Renal cortical epithelial cell (primary cell): ENCODE data around the gene UBA52. TPM values are rescaled to one million over a fixed set of nuclear protein-coding genes. Genes with fewer than 3 reads are reported as not detected.
"Not testable (repeated sequence)": the region's sequence is repeated elsewhere in the genome, so short reads cannot be mapped to it uniquely, and the experiment has no call there.

Experiments used
- DNase-seq: peaks from one replicate; pipeline ENCODE4 v3.0.0-alpha.2; 2011; ENCODE audit warnings: low read depth
- total RNA-seq: library from RNA; depleted of rRNA; stranded (reverse); fragments of >200 nt; gene quantifications from 2 replicates; pipeline ENCODE4 v1.2.3, GENCODE V29; 2014

UBA52 gene
- total RNA-seq, 1 donor from 2014 or later = 485 TPM

DNA sequence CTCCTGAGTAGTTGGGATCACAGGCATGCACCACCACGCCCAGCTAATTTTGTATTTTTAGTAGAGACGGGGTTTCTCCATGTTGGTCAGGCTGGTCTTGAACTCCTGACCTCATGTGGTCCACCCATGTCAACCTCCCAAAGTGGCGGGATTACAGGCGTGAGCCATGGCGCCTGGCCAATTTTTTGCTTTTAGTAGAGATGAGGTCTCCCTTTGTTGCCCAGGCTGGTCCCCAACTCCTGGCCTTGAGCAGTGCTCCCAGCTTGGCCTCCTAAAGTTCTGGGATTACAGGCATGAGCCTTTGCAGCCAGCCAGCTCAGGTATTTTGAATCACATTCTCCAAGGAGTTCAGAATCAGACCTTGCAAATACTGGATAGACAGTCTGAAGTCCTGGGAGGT is 21.1 kb downstream of the UBA52 start:
- DNase-seq = not testable (repeated sequence)

DNA sequence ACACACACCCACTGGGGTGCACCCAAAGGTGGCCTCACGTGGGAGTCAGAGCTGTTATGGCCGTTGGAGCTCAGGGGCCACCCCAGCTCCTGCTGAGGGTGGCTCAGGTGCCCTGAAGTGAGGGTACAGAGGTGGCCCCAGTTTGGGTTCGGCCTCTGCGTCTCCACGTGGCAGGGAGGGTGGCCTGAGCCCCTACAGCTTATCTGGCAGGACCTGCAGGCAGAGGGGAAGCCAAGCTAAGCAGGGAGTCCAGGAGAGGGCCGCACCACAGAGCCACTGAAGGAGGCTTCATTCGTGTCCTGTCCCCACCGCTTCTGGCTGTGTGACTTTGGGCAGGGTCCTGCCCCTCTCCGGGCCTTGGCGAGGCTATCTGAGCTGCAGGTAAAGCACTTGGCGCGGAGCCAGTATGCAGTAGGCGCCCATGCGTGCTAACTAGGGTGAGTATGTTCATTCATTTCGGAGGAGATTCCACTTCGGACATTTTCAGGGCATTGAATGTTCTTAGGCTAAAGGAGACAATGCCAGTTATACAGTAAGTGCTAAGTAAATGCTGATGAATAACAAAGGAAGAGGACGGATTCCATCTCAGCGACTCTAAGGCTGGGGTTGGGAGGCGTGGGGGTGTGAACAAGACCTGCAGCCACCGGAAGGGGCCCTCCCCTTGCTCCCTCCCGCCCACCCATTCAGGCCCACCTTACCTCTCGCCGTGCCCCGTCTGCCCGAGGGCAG is 21.9 kb downstream of the UBA52 start:
- DNase-seq = no peak

DNA sequence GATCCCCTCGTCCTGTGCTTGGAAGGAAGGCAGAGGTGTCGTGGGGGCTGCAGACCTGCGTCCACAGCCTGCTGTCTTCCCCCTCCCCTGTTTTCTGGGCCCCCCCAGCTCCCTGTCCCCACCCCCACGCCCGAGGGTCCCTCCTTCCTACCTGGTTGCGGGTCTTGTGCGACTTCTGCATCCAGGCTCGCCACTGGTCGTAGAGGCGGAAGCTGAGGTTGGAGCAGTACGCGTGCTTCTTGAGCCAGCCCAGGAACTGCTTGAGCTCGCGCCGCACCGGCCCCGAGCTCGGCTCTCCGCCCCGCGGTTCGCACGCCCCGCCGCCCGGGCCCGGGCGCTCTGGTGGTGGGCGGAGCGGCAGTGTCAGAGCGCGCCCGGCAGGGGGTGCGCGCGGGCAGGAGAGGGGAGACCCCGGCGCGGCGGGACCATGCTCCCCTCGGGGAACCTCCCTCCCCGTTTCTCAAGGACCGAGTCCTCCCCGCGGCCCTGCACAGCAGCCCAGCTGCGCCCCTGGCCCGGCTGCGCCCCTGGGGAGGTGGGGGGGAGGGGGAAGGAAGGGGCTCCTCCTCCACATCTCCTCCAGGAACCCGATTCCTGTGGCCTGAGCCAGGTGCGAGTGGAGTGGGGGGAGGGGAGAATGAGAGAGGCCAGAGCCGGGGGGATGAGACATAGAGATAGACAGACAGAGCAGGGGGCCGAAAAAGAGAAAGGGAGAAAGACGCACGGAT is 22.6 kb downstream of the UBA52 start:
- DNase-seq = peak; percentile 48

DNA sequence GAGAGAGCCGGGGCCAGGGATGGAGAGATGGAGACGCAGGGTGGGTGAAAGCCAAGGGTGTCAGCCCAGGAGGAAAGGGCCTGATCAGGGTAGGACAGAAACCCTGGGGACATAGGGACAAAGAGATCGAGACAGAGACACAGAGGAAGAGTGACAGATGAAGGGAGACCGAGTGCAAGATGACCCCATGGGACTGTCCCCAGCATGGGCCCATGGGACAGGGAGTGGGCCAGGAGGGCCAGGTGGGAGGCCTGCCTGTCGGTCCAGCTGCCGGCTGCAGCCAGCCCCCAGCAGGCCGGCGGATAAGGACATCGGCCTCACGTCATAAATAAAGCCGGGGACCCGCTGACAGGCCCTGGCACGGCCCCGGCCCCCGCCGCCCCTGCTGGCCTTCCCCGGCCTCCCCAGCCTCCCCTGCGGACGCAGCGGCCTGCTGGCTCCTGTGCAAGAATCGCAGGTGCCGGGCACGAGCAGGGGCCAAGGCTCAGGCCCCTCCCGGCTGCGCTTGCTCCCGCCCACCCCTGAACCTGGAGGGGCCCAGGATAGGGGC is 23.2 kb downstream of the UBA52 start:
- no peak for DNase-seq

DNA sequence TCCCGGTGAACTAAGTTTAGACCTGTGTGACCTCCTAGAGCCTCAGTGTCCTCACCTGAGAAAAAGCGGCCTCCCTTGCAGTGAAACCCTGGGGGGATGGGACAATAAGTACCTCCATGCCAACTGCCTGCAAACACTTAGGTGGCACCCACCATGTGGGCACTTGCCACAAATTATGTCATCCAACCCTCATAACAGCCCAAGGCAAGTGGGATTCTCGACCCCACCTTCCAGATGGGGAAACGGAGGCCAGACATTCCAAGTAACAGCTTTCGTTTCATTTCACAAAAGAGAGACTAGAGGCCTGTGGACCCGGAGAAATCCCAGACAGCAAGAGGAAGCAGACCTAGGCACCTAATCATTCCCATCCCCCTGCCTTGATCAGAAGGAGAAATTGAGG is 23.8 kb downstream of the UBA52 start:
- DNase-seq = no peak

DNA sequence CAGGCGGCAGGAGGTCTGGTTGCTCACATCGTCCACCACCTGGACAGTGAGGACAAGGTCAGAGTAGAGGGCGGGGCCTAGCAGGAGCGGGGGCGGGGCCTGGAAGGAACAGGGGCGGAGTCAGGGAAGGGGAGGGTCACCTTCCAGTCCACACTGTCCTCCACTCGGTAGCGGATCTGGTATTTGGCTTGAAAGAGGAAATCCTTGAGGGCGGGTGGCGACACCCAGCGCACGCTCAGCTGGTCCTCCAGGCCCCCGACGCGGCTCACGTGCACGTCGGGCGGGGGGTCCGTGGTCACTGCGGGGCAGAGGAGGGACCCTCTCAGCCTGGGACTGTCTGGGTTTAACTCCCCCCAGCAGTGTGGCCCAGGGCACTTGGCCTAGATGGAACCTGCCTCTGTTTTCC is 25.1 kb downstream of the UBA52 start:
- no peak for DNase-seq

DNA sequence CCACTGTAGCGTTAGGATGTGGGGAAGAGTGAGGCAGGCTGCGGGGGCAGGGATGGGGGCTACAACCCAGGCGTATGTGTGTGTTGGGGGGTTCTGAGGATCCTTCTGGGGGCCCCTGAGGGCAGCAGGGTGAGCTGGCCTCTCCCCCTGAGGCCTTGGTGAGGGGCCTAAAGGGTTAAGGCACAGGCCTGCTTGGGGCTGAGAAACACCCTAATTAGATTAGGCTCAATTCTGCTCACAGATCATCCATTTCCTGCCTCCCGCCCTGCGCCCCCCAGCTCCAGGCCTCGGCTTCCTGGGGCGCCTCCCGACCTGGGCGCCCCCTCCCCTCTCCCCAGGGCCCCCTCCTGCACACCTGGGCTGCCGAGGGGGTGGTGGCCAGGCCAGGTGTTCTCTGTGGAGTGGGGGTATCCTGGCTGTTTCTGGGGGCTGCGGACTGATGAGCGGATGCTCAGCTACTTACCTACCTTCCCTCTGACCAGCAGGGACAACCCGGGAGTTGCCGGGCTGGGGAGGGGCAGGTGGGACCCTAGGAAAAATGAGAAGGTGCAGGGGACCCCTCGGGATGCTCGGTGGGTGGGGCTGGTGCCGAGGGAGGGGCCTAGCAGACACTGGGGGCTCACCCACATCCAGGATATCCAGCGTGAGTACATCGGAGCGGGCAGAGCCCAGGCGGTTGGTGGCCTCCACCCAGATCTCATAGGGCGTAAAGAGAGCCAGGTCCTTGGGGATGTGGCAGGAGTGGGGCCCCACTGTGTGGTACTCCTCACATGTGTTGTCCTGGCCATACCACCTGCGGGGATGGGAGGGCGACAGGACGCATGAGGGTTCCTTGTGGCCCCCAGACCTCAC is 26.4 kb downstream of the UBA52 start:
- DNase-seq = no peak

DNA sequence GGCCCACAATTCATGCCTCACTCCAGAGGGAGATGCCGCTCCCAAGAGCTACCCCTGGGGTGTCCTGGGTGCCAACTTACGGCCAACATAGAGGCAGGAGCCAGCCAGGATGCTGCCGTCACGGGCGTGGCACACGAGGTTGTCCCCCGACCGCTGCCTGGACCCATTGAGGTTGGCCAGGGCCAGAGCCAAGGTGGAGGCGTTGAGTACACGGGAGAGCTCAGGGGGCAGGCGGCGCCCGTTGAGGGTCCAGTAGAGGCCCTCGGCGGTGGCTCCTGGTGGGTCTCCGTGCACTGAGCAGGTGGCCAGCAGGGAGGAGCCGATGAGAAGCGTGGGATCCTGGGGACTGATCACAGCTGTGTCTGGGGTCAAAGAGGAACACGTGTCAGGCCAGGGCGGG is 27.8 kb downstream of the UBA52 start:
- no peak for DNase-seq

DNA sequence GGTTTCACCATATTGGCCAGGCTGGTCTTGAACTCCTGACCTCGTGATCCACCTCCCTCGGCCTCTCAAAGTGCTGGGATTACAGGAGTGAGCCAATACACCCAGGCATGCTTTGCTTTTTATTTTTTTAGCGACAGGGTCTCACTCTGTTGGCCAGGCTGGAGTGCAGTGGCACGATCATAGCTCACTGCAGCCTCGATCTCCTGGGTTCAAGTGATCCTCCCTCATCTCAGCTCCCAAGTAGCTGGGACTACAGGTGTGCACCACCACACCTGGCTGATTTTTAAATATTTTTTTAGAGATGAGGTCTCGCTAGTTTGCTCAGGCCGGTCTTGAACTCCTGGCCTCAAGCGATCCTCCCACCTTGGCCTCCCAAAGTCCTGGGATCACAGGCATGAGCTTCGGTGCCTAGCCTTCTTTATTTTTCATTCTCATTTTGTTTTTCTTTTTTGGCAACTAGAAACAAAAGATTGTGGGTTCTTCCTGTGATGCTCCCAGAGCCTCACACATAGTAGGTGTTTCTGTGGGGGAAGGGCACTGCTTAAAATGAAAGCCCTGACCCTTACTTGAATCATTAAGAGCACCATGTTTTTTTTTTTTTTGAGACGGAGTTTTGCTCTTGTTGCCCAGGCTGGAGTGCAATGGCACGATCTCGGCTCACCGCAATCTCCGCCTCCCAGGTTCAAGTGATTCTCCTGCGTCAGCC is 29.2 kb downstream of the UBA52 start:
- not testable (repeated sequence) for DNase-seq

DNA sequence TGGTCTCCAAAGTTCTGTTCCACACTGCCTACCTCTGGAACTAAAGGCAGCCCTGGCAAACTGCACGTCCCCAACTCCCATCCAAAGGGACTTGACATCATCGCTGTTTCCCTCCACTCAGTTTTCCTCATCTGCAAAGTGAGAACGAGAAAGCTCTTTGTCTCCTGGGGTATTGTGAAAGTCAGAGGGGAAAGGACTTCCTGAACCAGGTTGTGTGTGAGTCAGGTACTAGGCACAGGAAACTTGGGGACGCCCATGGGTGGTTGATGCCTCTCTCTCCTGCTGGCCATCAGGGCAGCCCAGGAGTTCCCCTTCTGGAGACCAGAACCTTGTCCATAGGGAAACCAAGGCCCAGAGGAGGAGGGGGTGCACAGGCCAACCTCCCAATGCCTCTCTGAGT is 30.2 kb downstream of the UBA52 start:
- no peak for DNase-seq

DNA sequence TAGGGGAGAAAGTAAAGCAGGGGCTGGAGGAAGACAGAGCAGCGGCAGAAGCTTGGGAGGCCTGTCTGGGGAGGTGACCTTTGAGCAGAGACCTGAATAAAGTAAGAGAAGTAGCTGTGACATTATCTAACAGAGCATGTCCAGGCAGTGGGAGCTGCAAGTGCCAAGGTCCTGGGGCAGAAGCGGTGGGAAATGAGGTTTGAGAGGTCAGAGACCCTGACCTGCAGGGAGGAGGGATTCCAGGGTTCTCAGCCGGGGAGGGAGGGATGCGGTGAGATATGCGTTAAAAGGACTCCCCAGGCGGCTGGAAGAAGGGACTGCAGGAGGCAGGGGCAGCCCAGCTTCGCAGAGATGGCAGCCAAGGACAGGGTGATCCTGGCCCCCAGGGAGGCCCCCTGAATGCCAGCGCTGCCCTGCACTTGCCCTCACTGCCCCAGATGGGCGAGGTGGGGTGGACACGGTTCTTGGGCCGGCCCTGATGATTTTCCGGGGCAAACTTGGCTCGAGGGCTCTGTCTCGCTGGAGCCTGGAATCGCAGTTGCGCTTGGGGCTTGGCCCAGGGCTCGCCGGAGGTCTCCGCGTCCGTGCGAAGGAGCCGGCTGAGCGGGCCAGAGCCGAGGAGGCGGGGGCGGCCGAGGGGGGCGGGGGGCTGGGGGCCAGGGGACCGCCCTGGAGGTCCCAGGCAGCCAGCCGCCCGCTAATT is 31.7 kb downstream of the UBA52 start:
- DNase-seq = no peak

DNA sequence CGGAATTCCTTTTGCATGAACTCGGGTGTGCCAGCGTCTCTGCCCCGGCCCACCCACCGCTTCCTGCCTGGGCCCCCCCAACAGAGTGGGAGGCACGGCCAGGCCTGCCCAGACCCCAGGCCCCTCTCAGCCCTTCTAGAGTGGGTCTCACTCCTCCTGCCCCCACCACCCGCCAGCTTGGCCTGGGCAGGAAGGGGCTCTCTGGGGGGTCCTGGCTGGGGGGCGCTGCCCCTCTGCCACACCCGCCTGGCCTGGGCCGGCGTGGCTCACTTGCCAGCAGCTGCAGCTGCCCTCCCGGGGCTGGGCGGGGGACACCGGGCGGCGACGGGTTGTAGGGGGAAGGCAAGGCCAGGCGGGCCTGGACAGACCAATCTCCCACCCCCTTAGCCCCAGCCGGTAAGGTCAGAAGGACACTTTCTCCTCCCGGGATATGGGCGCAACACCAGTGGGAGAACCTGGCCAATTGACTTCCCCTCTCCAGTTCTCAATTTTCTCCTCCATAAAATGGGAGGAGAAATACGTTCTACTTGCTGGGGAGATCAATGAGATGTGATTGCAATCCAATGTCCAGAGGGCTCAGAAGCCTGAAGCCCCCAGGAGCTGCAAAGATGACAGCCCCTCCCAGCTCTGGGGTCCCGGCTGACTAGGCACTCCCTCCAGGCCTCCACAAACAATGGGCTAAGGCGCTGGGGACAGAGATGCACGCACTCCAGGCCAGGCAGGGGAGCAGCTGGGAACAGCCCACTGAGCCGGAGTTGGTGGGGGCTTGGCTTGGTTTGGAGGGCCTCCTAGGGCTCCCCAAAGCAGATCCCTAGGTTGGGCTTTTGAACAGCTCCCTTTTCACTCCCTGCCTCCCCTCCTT is 32.5 kb downstream of the UBA52 start:
- no peak for DNase-seq

DNA sequence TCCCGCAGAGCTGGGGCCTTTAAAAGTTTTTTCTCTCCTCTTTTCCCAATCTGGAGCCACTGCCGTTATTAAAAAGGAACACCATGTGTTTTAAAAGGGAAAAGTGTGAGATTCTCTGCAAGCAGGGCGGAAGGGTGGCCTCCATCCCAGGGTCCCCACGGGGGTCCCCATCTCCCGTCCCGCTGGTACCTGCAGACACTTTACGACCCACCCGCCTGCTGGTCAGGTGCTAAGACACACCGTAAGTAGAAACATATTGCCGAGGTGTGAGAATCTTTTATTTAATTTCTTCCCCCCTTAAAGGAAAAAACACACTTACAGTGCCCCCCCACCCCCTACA is 33.1 kb downstream of the UBA52 start:
- no peak for DNase-seq

DNA sequence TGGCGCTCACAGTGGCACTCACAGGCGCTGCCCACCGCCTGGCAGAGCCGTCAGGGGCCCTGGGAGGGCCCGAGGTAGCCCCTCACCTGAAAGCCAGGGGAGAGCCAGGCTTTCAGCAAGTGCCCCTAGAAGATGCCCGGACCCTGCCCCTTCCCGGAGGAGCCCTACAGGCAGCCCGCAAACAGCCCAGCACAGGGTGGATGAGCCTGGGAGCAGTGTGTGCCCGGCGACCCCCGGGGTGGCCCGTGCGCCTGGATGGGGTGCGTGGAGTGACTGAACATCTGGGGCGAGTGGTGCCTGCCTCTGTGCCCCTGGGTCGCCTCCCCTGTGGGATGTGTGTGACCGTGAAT is 33.5 kb downstream of the UBA52 start:
- DNase-seq = no peak

DNA sequence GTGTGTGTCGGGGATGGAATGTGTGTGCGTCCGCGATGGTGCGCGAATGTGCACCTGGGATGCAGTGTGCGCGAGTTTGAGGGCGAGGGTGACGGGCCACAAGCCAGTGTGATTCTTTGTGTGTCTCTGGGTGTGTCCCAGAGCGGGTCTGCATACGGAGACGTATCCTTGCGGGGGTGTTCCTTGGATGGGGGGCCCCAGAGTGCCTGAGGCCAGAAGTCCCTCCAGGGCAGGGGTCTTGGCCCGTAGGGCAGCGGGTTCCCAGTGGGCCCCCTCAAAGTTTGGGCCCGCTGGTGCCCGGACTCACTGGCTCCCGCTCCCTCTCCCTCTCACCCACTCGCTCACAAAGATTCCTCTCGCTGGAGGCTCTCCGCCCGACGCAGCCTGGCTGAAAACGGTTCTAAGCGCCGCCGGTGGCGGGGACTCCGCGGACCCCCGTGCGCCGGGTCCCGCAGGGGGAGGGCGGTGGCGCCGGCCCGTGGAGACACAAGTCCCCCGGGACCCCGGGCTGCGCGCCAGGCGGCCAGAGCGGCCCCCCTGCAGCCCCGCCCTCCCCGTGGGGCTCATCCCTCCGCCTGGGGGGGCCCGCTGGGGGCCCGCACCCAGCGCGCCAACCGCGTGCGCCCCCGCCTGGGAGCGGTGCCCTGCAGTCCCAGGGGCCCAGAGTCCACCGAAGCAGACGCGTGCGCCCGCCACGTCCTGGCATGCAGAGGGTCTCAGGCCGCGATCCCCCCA is 34.1 kb downstream of the UBA52 start:
- DNase-seq = no peak

DNA sequence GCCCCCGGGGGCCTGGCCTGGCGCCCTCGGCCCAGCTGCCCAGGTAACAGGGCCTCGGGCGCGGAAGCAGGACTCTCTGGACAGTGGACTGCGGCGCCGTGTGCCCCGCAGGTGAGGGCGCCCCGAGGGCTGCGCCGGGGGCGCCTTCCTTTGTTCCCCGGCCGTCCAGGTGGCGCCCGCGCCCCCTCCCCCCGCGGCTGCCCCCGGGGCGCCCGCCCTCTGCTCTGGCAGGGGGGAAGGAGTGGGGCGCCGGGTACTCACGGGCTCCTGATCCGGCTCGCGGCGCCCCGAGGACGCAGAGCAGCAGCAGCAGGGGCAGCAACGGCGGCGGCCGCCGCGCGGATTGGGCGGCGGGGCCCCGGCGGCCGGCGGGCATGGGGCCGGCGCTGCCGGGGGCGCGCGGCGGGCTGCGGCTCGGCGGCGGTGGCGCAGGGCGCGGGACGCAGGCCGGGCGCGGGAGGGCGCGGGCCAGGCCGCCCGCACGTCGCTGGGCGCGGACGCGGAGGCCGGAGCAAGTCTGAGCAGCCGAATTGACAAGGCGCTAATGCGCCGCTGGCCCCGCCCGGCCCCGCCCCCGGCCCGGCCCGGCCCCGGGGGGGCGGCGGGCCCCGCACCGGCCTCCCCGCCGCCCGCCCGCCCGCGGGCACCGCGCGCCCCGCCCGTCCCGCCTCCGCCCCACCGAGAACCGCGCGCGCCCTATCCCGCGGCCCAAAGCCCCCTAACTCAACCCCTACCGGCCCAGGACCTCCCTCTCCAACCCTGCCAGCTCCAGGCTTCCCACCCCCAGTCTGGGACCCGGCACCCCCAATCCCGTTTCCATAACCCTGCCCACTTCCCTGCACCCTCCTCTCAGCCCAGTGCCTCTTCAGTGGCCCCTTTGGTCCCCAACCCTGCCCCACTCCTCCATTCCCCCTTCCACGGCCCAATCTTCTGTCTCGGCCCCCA is 34.9 kb downstream of the UBA52 start, which contains the start of gene CRLF1:
TSS of gene CRLF1 (minus strand) at position 519 of the 945 bp plus-strand sequence. CDS start at position 376, 143 bp downstream.
- DNase-seq = no peak

DNA sequence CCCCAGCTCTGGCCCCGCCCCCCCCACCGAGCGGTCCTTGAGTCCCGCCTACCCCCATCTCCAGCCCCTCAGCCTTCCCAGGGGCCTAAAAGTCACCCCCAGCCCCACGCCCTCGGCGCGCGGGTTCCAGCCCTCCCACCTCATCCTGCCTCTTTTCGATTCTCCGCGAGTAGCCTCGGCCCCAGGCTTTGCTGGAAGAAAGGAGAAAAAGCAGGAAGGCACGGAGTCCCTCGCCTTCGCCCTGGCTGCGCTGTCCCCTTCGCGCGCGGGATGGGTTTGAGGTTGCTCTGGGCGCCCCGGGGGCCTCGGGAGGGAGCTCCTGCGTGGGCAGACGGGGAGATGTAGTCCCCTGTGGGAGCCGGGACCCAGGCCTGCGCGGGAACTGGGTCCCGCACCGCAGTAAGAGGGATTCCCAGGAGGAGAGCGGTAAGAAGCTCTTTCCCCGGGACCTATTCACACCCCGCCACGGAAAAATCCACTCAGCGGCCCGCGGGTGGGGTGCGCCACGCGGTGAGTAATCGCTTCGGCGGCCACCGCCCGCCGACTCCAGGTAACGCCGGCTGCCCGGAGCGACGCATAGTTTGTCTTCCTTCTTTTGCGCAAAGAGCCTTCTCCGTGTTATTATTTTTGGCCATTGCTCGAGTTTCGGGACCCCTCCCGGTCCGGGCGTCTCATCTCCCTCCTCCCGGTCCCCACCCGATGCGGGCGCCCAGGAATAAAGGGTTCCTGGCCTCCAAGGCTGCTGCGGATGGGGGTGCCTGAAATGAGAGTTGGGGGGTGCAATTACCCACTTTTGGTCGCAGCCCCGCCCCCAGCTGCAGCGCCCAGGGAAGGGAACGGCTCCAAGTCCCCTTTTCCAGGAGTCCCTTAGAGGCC is 35.8 kb downstream of the UBA52 start:
- no peak for DNase-seq
